K562 (cell line): ENCODE results near the gene ERICH6B. TPM values are rescaled to one million over a fixed set of nuclear protein-coding genes. Genes with fewer than 3 reads are reported as not detected.

Source experiments
- ATAC-seq: fragments of 200-7000 bp; cut with Tn5 transposase; 3 replicates; pipeline ENCODE4 v1.9.1; 2020; ENCODE audit warnings: moderate library complexity
- BruUV-seq: library from RNA; stranded (reverse); fragments of 400-500 nt; replicated peaks from 2 replicates; lab custom pipeline; 2021; lab: Mats Ljungman, UMichigan
- CTCF ChIA-PET: fragments of 300-600 bp; formaldehyde crosslinking; extraction: SDS; loops from one replicate; lab custom pipeline; 2021; ENCODE audit warnings: low intra/inter-chr PET ratio; lab: Yijun Ruan, JAX
- POLR2A ChIA-PET: fragments of 300-600, 350-650 bp; sonication (Branson Sonifier 250); formaldehyde crosslinking; extraction: SDS; loops from one replicate; lab custom pipeline; 2021; ENCODE audit warnings: antibody characterized with exemption, inconsistent platforms; lab: Yijun Ruan, JAX
- DNase-seq, 4 experiments: peaks; one replicate each; pipeline versions ENCODE4 v3.0.0 to v3.0.0-alpha.2; 2011 to 2018; ENCODE audit warnings: low spot score in 3 of 4, mixed read lengths in 3 of 4; ENCODE audit errors: extremely low read depth in 1 of 4
- FAIRE-seq: peaks from 2 replicates; lab custom pipeline; 2011; peaks lifted over from hg19 to GRCh38; lab: Jason Lieb, UNC
- H2AFZ ChIP-seq: 2 replicates; pipeline ENCODE4 v1.6.0; 2011; ENCODE audit warnings: low read depth, low read length, control low read depth, inconsistent platforms
- H3K27ac ChIP-seq: fragments of 200-600 bp; 3 replicates; pipeline ENCODE4 v1.8.0; 2011; ENCODE audit warnings: low read depth, mild to moderate bottlenecking, control low read depth, inconsistent platforms, low read length, moderate library complexity, mixed read lengths; ENCODE audit errors: extremely low read depth
- H3K27me3 ChIP-seq, 2 experiments: fragments of 300-600 bp in 1 of 2; 2 replicates in 1 of 2; 3 replicates in 1 of 2; pipeline versions ENCODE4 v1.6.0 to v1.8.0; 2011; ENCODE audit warnings: inconsistent platforms in 2 of 2, low read length in 2 of 2, mild to moderate bottlenecking in 1 of 2, mixed read lengths in 1 of 2, moderate library complexity in 1 of 2; ENCODE audit not compliant: control insufficient read depth in 2 of 2, insufficient read depth in 2 of 2
- H3K36me3 ChIP-seq: fragments of 300-600 bp; 3 replicates; pipeline ENCODE4 v1.8.0; 2011; ENCODE audit warnings: mild to moderate bottlenecking, low read length, inconsistent platforms; ENCODE audit not compliant: control insufficient read depth, insufficient read depth
- H3K4me1 ChIP-seq, 2 experiments: fragments of 200-600 bp in 1 of 2; replicated peaks in 1 of 2; 2 replicates in 1 of 2; 3 replicates in 1 of 2; pipeline versions ENCODE4 v1.5.1 to v1.8.0; 2011; ENCODE audit warnings: inconsistent platforms in 2 of 2, low read length in 2 of 2, mild to moderate bottlenecking in 1 of 2, mixed read lengths in 1 of 2, moderate library complexity in 1 of 2; ENCODE audit not compliant: control insufficient read depth in 2 of 2, insufficient read depth in 2 of 2
- H3K4me2 ChIP-seq: 2 replicates; pipeline ENCODE4 v1.6.1; 2011; ENCODE audit warnings: low read length, control low read depth, inconsistent platforms, mixed read lengths; ENCODE audit not compliant: insufficient read depth
- H3K4me3 ChIP-seq: fragments of 200-600 bp; sonication (generic), shearing (Covaris generic); 2 replicates; pipeline ENCODE4 v1.5.1; 2016; ENCODE audit warnings: control low read depth, inconsistent platforms
- H3K79me2 ChIP-seq: fragments of 200-600 bp; 3 replicates; pipeline ENCODE4 v1.8.0; 2011; ENCODE audit warnings: low read length, inconsistent platforms; ENCODE audit not compliant: control insufficient read depth, insufficient read depth
- H3K9ac ChIP-seq, 2 experiments: 2 replicates each; pipeline versions ENCODE4 v1.6.0 to v1.6.1; 2011; ENCODE audit warnings: low read depth in 2 of 2, low read length in 2 of 2, control low read depth in 1 of 2, inconsistent platforms in 1 of 2, mild to moderate bottlenecking in 1 of 2, mixed read lengths in 1 of 2; ENCODE audit not compliant: insufficient read depth in 1 of 2
- H3K9me1 ChIP-seq: one replicate; pipeline ENCODE4 v1.6.0; 2011; ENCODE audit warnings: inconsistent platforms, mild to moderate bottlenecking, low read length, moderate library complexity; ENCODE audit not compliant: control insufficient read depth, insufficient read depth
- H3K9me3 ChIP-seq: replicated peaks from 2 replicates; pipeline ENCODE4 v1.5.1; 2011; ENCODE audit warnings: low read depth, low read length, inconsistent platforms; ENCODE audit not compliant: control insufficient read depth, insufficient read depth
- H4K20me1 ChIP-seq: replicated peaks from 2 replicates; pipeline ENCODE4 v1.6.1; 2011; ENCODE audit warnings: low read length, inconsistent platforms, mixed read lengths; ENCODE audit not compliant: control insufficient read depth, insufficient read depth
- BCOR ChIP-seq: fragments of 450-650 bp; IDR thresholded peaks from 2 replicates; pipeline ENCODE4 v1.6.1; 2016
- FOXM1 ChIP-seq, 2 experiments: fragments of 450-650 bp in 1 of 2; sonication (generic) in 1 of 2; formaldehyde crosslinking in 1 of 2; IDR thresholded peaks; 2 replicates each; pipeline versions ENCODE4 v1.6.1 to v1.9.0; 2017 to 2022; ENCODE audit warnings: low read depth in 2 of 2, mild to moderate bottlenecking in 2 of 2, missing genetic modification reagents in 1 of 2, moderate library complexity in 1 of 2
- MTA3 ChIP-seq: fragments of 450-650 bp; formaldehyde crosslinking; IDR thresholded peaks from 2 replicates; pipeline ENCODE4 v1.6.1; 2017; ENCODE audit warnings: mild to moderate bottlenecking, borderline replicate concordance
- RBM25 ChIP-seq: fragments of 200-400 bp; formaldehyde crosslinking; IDR thresholded peaks from 2 replicates; pipeline ENCODE4 v1.6.1; 2018; ENCODE audit warnings: low read length, low read depth, moderate library complexity; ENCODE audit not compliant: severe bottlenecking
- USF1 ChIP-seq: sonication (generic); formaldehyde crosslinking; IDR thresholded peaks from 2 replicates; pipeline ENCODE4 v1.9.0; 2022; ENCODE audit warnings: mild to moderate bottlenecking, missing genetic modification reagents
- ZNF655 ChIP-seq: fragments of 250-450 bp; sonication (Bioruptor Pico); IDR thresholded peaks from 2 replicates; pipeline ENCODE4 v1.5.0; 2021
- WGBS: fragments of 100-300 bp; shearing (Covaris generic); methylation state at CpG from one replicate; pipeline ENCODE4 v1.1.6; 2016; ENCODE audit warnings: low coverage, mixed read lengths; ENCODE audit not compliant: insufficient coverage; ENCODE audit errors: missing lambda C conversion rate; 5-methylcytosine and 5-hydroxymethylcytosine counted together
- in situ Hi-C: fragments of 300-500 bp; cut with MboI; formaldehyde crosslinking; loops from 4 replicates; pipeline ENCODE4 v1.15.0; 2018; ENCODE audit warnings: inconsistent platforms, mixed read lengths
- intact Hi-C: fragments of 100-400 bp; cut with micrococcal nuclease; formaldehyde crosslinking; loops from 2 replicates; pipeline ENCODE4 v1.14.2; 2022
- polyA plus RNA-seq, 8 experiments: library from polyadenylated mRNA; depleted of rRNA in 4 of 8; stranded (reverse) in 5 of 8; unstranded in 3 of 8; fragments of >200 nt; fragmentation: Nextera tagmentation in 2 of 8; fragmentation: Illumina TruSeq in 1 of 8; extraction: Ambion mirVana in 2 of 8; extraction: Trizol in 1 of 8; gene quantifications; 2 replicates each; pipeline versions ENCODE4 v1.2.1 to v1.2.3, GENCODE V29; 2011 to 2014; ENCODE audit warnings: inconsistent platforms in 1 of 8, missing spikeins in 1 of 8
- total RNA-seq, 7 experiments: library from RNA; depleted of rRNA in 6 of 7; stranded (reverse); fragments of >200 nt in 6 of 7; fragmentation: Illumina TruSeq in 2 of 7; extraction: Trizol in 2 of 7; gene quantifications; 2 replicates each; pipeline versions ENCODE4 v1.2.1 to v1.2.3, GENCODE V29; 2011 to 2021; ENCODE audit warnings: low replicate concordance in 1 of 7

The ERICH6B gene
- total and polyA plus RNA-seq, 9 of the 15 experiments (the other 6 are each of a cell fraction or from before 2014, with no cell fraction given): not detected

- TF ChIP-seq ZNF655 (CRISPR knock-in tag) (no peak), USF1 (CRISPR knock-in tag) (no peak), FOXM1 (IDR thresholded peaks at IDR 0.05; ENCODE audit: low read depth) (no peak), FOXM1 (CRISPR knock-in tag; IDR thresholded peaks at IDR 0.05; ENCODE audit: low read depth) (no peak)
Observed at GRCh38 chr13:45541806-45542205, 73.7 kb downstream of the ERICH6B start (continued).

GRCh38 chr13:45540864-45541263 is 74.7 kb downstream of the ERICH6B start:
- DNase-seq: no peak
- BruUV-seq: no TSS peak
- H3K9me1 ChIP-seq: no peaks in the 10 kb centered on the region
- TF ChIP-seq RBM25 (peak; percentile 66), BCOR (peak; percentile 40; the same call in 1 of the 2 replicates), MTA3 (no peak)
- TF ChIP-seq, all 486 proteins: peak for 2
- intact Hi-C loops: no loop called here
- Histone ChIP-seq H3K4me1 (peaks cover 0 to 4% of the 10 kb centered on the region in 2 experiments; a peak in 2 of 5 replicates), H3K4me3 (no peak overlapping the region), H2AFZ (no peak overlapping the region), H3K36me3 (peaks cover under 1% of the 10 kb centered on the region; the same call in 1 of the 3 replicates), H3K9me3 (no peaks in the 10 kb centered on the region), H3K79me2 (no peaks in the 10 kb centered on the region), H4K20me1 (no peaks in the 10 kb centered on the region; the same call in 1 of the 2 replicates), H3K4me2 (no peak overlapping the region), H3K27ac (no peak overlapping the region), H3K9ac (no peak overlapping the region), H3K27me3 (no peaks in the 10 kb centered on the region)
- POLR2A ChIA-PET: no interaction called here
- CTCF ChIA-PET: no interaction called here
- ATAC-seq (no peak), FAIRE-seq (no peak)
- in situ Hi-C loops: no loop called here
- WGBS: 22% methylated on average over 7 of the region's 10 CpGs
